ENCODE results near the gene AXIN2. TPM values are rescaled to one million over a fixed set of nuclear protein-coding genes. Genes with fewer than 3 reads are reported as not detected.
A peak's percentile ranks its signal among the peaks of the same experiment; 100 is the strongest.

AXIN2 gene
- total RNA-seq, 1 experiment from 2014 or later: 168 TPM

- DNase-seq: no peak
- Histone ChIP-seq H3K4me1 (peaks cover 19% of the 10 kb centered on the region), H3K4me3 (ENCODE audit: low read depth, low read length) (no peak overlapping the region), H3K9me3 (no peaks in the 10 kb centered on the region; the same call in 1 of the 2 replicates), H3K36me3 (ENCODE audit: control insufficient read depth, insufficient read depth, low read length) (no peaks in the 10 kb centered on the region), H3K27me3 (replicated peaks; ENCODE audit: control insufficient read depth, insufficient read depth, low read length) (no peaks in the 10 kb centered on the region)
- Mint-ChIP-seq H3K4me1 (ENCODE audit: low read depth, unreplicated experiment) (peaks cover 14% of the 10 kb centered on the region), H3K27me3 (ENCODE audit: insufficient read depth, unreplicated experiment) (no peaks in the 10 kb centered on the region), H3K4me3 (ENCODE audit: unreplicated experiment) (no peak overlapping the region), H3K36me3 (ENCODE audit: insufficient read depth, unreplicated experiment) (no peaks in the 10 kb centered on the region), H3K27ac (ENCODE audit: unreplicated experiment) (peak overlapping the region; percentile 91), H3K9me3 (ENCODE audit: unreplicated experiment) (no peaks in the 10 kb centered on the region)
- no peak for TF ChIP-seq CTCF (IDR thresholded peaks at IDR 0.05; ENCODE audit: insufficient read depth in 1 of 2, low read depth in 1 of 2, low read length in 1 of 2, severe bottlenecking in 1 of 2, unreplicated experiment in 1 of 2)
- intact Hi-C loops (cut with micrococcal nuclease; ENCODE audit: unreplicated experiment): no loop called here
- ChIA-PET POLR2A (no interaction called here), CTCF (no interaction called here)
- BruUV-seq (replicated peaks): no TSS peak
These were observed 46.9 kb downstream of the AXIN2 start for GRCh38 chr17:65514541-65514940.

- no peaks in the 10 kb centered on the region; the same call in 1 of the 2 replicates for H3K9me3 ChIP-seq
- H3K4me1 ChIP-seq: peaks cover 19% of the 10 kb centered on the region
- Mint-ChIP-seq H3K4me1 (ENCODE audit: low read depth, unreplicated experiment) (peaks cover 14% of the 10 kb centered on the region), H3K4me3 (ENCODE audit: unreplicated experiment) (no peak overlapping the region), H3K27ac (ENCODE audit: unreplicated experiment) (no peak overlapping the region), H3K36me3 (ENCODE audit: insufficient read depth, unreplicated experiment) (no peaks in the 10 kb centered on the region), H3K27me3 (ENCODE audit: insufficient read depth, unreplicated experiment) (no peaks in the 10 kb centered on the region), H3K9me3 (ENCODE audit: unreplicated experiment) (no peaks in the 10 kb centered on the region)
- intact Hi-C loops (cut with micrococcal nuclease; ENCODE audit: unreplicated experiment): no loop called here
- no peak overlapping the region for H3K4me3 ChIP-seq (ENCODE audit: low read depth, low read length)
- BruUV-seq (replicated peaks): no TSS peak
- no peaks in the 10 kb centered on the region for H3K27me3 ChIP-seq (replicated peaks; ENCODE audit: control insufficient read depth, insufficient read depth, low read length)
- no peak for TF ChIP-seq CTCF (IDR thresholded peaks at IDR 0.05; ENCODE audit: insufficient read depth in 1 of 2, low read depth in 1 of 2, low read length in 1 of 2, severe bottlenecking in 1 of 2, unreplicated experiment in 1 of 2)
- no peaks in the 10 kb centered on the region for H3K36me3 ChIP-seq (ENCODE audit: control insufficient read depth, insufficient read depth, low read length)
- ChIA-PET POLR2A (no interaction called here), CTCF (no interaction called here)
- no peak for DNase-seq
These were observed 47.4 kb downstream of the AXIN2 start for GRCh38 chr17:65514082-65514481.

DNA sequence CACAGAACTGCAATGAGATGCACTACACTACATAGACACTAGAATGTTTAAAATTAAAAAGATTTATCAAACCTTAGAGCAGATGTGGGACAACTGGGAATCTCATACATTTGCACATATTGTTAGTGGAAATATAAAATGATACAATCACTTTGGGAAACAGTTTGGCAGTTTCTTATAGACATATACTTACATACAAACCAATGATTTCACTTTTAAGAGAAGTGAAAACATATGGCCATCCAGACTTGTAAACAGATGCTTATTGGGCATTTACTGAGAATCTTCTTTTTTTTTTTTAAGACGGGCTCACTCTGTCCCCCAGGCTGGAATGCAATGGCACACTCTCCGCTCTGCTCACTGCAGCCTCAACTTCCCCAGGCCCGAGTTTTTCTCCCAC is 50.1 kb downstream of the AXIN2 start:
- Histone ChIP-seq H3K9me3 (peaks cover 1% of the 10 kb centered on the region; the same call in 1 of the 2 replicates), H3K4me3 (ENCODE audit: low read depth, low read length) (no peak overlapping the region), H3K27me3 (replicated peaks; ENCODE audit: control insufficient read depth, insufficient read depth, low read length) (no peaks in the 10 kb centered on the region), H3K36me3 (ENCODE audit: control insufficient read depth, insufficient read depth, low read length) (no peaks in the 10 kb centered on the region), H3K4me1 (peaks cover 11% of the 10 kb centered on the region)
- no peaks in the 10 kb centered on the region for H3K9me3 Mint-ChIP-seq (ENCODE audit: unreplicated experiment)
- H3K27ac Mint-ChIP-seq (ENCODE audit: unreplicated experiment): no peak overlapping the region
- H3K4me1 Mint-ChIP-seq (ENCODE audit: low read depth, unreplicated experiment): peaks cover 7% of the 10 kb centered on the region
- TF ChIP-seq CTCF (IDR thresholded peaks at IDR 0.05; ENCODE audit: insufficient read depth in 1 of 2, low read depth in 1 of 2, low read length in 1 of 2, severe bottlenecking in 1 of 2, unreplicated experiment in 1 of 2): no peak
- H3K4me3 Mint-ChIP-seq (ENCODE audit: unreplicated experiment): no peak overlapping the region
- ChIA-PET POLR2A (no interaction called here), CTCF (no interaction called here)
- DNase-seq: no peak
- H3K27me3 Mint-ChIP-seq (ENCODE audit: insufficient read depth, unreplicated experiment): no peaks in the 10 kb centered on the region
- intact Hi-C loops (cut with micrococcal nuclease; ENCODE audit: unreplicated experiment): no loop called here
- no TSS peak for BruUV-seq (replicated peaks)
- no peaks in the 10 kb centered on the region for H3K36me3 Mint-ChIP-seq (ENCODE audit: insufficient read depth, unreplicated experiment)
